ENCODE measurements around the gene ZNF440. TPM values are rescaled to one million over a fixed set of nuclear protein-coding genes. Genes with fewer than 3 reads are reported as not detected.
"Not testable (repeated sequence)": the region's sequence is repeated elsewhere in the genome, so short reads cannot be mapped to it uniquely, and the experiment has no call there.

Gene ZNF440
- total RNA-seq, 1 donor from 2014 or later = 20.7 TPM

GRCh38 chr19:11853358-11853757 is 39.3 kb downstream of the ZNF440 start:
- Mint-ChIP-seq H3K36me3 (peaks cover 8% of the 10 kb centered on the region), H3K9me3 (peaks cover 14% of the 10 kb centered on the region)

GRCh38 chr19:11856596-11857250 is 42.6 kb downstream of the ZNF440 start:
- Mint-ChIP-seq H3K27me3 (no peaks in the 10 kb centered on the region), H3K9me3 (peaks cover 9% of the 10 kb centered on the region), H3K36me3 (peaks cover 8% of the 10 kb centered on the region), H3K4me1 (ENCODE audit: unreplicated experiment) (no peaks in the 10 kb centered on the region), H3K4me3 (peak overlapping the region; percentile 64), H3K27ac (peak overlapping the region; percentile 97)
- no peak for TF ChIP-seq CTCF (conservative IDR thresholded peaks at IDR 0.05)
- no peak for DNase-seq (ENCODE audit: extremely low spot score, unreplicated experiment)

More at GRCh38 chr19:11853358-11853757, 39.3 kb downstream of the ZNF440 start:
- no peak for TF ChIP-seq CTCF (conservative IDR thresholded peaks at IDR 0.05)
- Mint-ChIP-seq H3K4me1 (ENCODE audit: unreplicated experiment) (no peaks in the 10 kb centered on the region), H3K4me3 (no peak overlapping the region), H3K27me3 (no peaks in the 10 kb centered on the region), H3K27ac (no peak overlapping the region)
- no peak for DNase-seq (ENCODE audit: extremely low spot score, unreplicated experiment)

GRCh38 chr19:11860721-11861120 is 46.6 kb downstream of the ZNF440 start:
- no peak for DNase-seq (ENCODE audit: extremely low spot score, unreplicated experiment)
- no peaks in the 10 kb centered on the region for H3K4me1 Mint-ChIP-seq (ENCODE audit: unreplicated experiment)
- peaks cover 9% of the 10 kb centered on the region for H3K9me3 Mint-ChIP-seq
- H3K27me3 Mint-ChIP-seq = no peaks in the 10 kb centered on the region
- no peak for TF ChIP-seq CTCF (conservative IDR thresholded peaks at IDR 0.05)
- H3K27ac Mint-ChIP-seq = no peak overlapping the region
- H3K36me3 Mint-ChIP-seq = peaks cover 8% of the 10 kb centered on the region
- H3K4me3 Mint-ChIP-seq = no peak overlapping the region

- peaks cover 3% of the 10 kb centered on the region for H3K36me3 Mint-ChIP-seq
- no peak overlapping the region for H3K27ac Mint-ChIP-seq
- peaks cover 6% of the 10 kb centered on the region for H3K9me3 Mint-ChIP-seq
- H3K27me3 Mint-ChIP-seq = no peaks in the 10 kb centered on the region
- H3K4me3 Mint-ChIP-seq = no peak overlapping the region
- DNase-seq (ENCODE audit: extremely low spot score, unreplicated experiment) = no peak
- no peak for TF ChIP-seq CTCF (conservative IDR thresholded peaks at IDR 0.05)
- no peaks in the 10 kb centered on the region for H3K4me1 Mint-ChIP-seq (ENCODE audit: unreplicated experiment)
Observed at GRCh38 chr19:11861301-11861700, 47.2 kb downstream of the ZNF440 start.

- not testable (repeated sequence) for H3K4me3 Mint-ChIP-seq; H3K4me1 Mint-ChIP-seq (ENCODE audit: unreplicated experiment); H3K36me3 Mint-ChIP-seq; DNase-seq (ENCODE audit: extremely low spot score, unreplicated experiment); H3K27me3 Mint-ChIP-seq; H3K27ac Mint-ChIP-seq; H3K9me3 Mint-ChIP-seq
Observed at GRCh38 chr19:11867766-11868165, 53.7 kb downstream of the ZNF440 start.

GRCh38 chr19:11868188-11868587 is 54.1 kb downstream of the ZNF440 start:
- H3K4me1 Mint-ChIP-seq (ENCODE audit: unreplicated experiment) = no peaks in the 10 kb centered on the region
- H3K27ac Mint-ChIP-seq = no peak overlapping the region
- no peak for TF ChIP-seq CTCF (conservative IDR thresholded peaks at IDR 0.05)
- H3K36me3 Mint-ChIP-seq = peaks cover 3% of the 10 kb centered on the region
- H3K4me3 Mint-ChIP-seq = no peak overlapping the region
- H3K9me3 Mint-ChIP-seq = peaks cover 8% of the 10 kb centered on the region
- no peak for DNase-seq (ENCODE audit: extremely low spot score, unreplicated experiment)
- no peaks in the 10 kb centered on the region for H3K27me3 Mint-ChIP-seq

Data from type B pancreatic cell (in vitro differentiated cells).